H1 (cell line): ENCODE results near the gene SF3B3. TPM values are rescaled to one million over a fixed set of nuclear protein-coding genes. Genes with fewer than 3 reads are reported as not detected.

Source experiments
- CTCF ChIA-PET: fragments of 300-600 bp; sonication (Branson Sonifier 250); formaldehyde crosslinking; loops from one replicate; lab custom pipeline; 2021; ENCODE audit not compliant: partially characterized antibody; lab: Charles Lee
- POLR2A ChIA-PET: fragments of 300-600 bp; sonication (Branson Sonifier 250); formaldehyde crosslinking; loops from one replicate; lab custom pipeline; 2021; ENCODE audit warnings: inconsistent platforms; ENCODE audit not compliant: partially characterized antibody; lab: Charles Lee
- DNase-seq, 2 experiments: peaks; one replicate each; pipeline versions ENCODE4 v3.0.0 to v3.0.0-alpha.2; 2010 to 2022; ENCODE audit warnings: low spot score in 2 of 2, low read depth in 1 of 2, mixed read lengths in 1 of 2
- FAIRE-seq: peaks from 2 replicates; lab custom pipeline; 2011; peaks lifted over from hg19 to GRCh38; lab: Jason Lieb, UNC
- H2AFZ ChIP-seq: 2 replicates; pipeline ENCODE4 v1.8.1; 2012; ENCODE audit warnings: low read length, inconsistent platforms
- H2AK5ac ChIP-seq: 2 replicates; pipeline ENCODE4 v1.6.1; 2013; ENCODE audit warnings: low read depth, low read length
- H2BK120ac ChIP-seq: replicated peaks from 2 replicates; pipeline ENCODE3; 2013; ENCODE audit warnings: low read depth, low read length, inconsistent platforms
- H2BK12ac ChIP-seq: 2 replicates; pipeline ENCODE4 v1.6.1; 2013; ENCODE audit warnings: low read depth, low read length
- H2BK15ac ChIP-seq: 2 replicates; pipeline ENCODE4 v1.6.1; 2013; ENCODE audit warnings: low read length
- H2BK20ac ChIP-seq: 2 replicates; pipeline ENCODE4 v1.6.1; 2013; ENCODE audit warnings: low read length
- H2BK5ac ChIP-seq: 2 replicates; pipeline ENCODE4 v1.6.1; 2013; ENCODE audit warnings: low read depth, low read length
- H3K14ac ChIP-seq: 2 replicates; pipeline ENCODE4 v1.6.1; 2013; ENCODE audit warnings: inconsistent platforms; ENCODE audit not compliant: insufficient read length
- H3K18ac ChIP-seq: 2 replicates; pipeline ENCODE4 v1.6.1; 2013; ENCODE audit warnings: low read length; ENCODE audit errors: extremely low read depth
- H3K23ac ChIP-seq: 2 replicates; pipeline ENCODE4 v1.6.1; 2013; ENCODE audit warnings: inconsistent platforms; ENCODE audit not compliant: insufficient read length
- H3K23me2 ChIP-seq: 2 replicates; pipeline ENCODE4 v1.6.1; 2013; ENCODE audit warnings: low read depth, low read length
- H3K27ac ChIP-seq: 2 replicates; pipeline ENCODE4 v1.6.1; 2011; ENCODE audit warnings: low read depth, low read length, inconsistent platforms
- H3K27me3 ChIP-seq, 4 experiments: replicated peaks in 1 of 4; 1 replicate in 1 of 4; 2 replicates in 3 of 4; pipeline versions ENCODE4 v1.6.1 to v1.8.1; 2011 to 2013; ENCODE audit warnings: low read length in 3 of 4, mild to moderate bottlenecking in 3 of 4, inconsistent platforms in 2 of 4, mixed read lengths in 2 of 4, moderate library complexity in 1 of 4; ENCODE audit not compliant: control insufficient read depth in 3 of 4, insufficient read depth in 3 of 4; ENCODE audit errors: extremely low read depth in 1 of 4
- H3K36me3 ChIP-seq, 4 experiments: 2 replicates each; pipeline versions ENCODE4 v1.6.1 to v1.8.1; 2011 to 2013; ENCODE audit warnings: mild to moderate bottlenecking in 4 of 4, low read length in 3 of 4, moderate library complexity in 2 of 4, control low read depth in 1 of 4, inconsistent platforms in 1 of 4; ENCODE audit not compliant: insufficient read depth in 4 of 4, control insufficient read depth in 2 of 4
- H3K4ac ChIP-seq: replicated peaks from 2 replicates; pipeline ENCODE3; 2013; ENCODE audit warnings: low read length, low read depth, mixed read lengths, inconsistent platforms; ENCODE audit not compliant: insufficient read length
- H3K4me1 ChIP-seq, 4 experiments: replicated peaks in 1 of 4; 1 replicate in 1 of 4; 2 replicates in 3 of 4; pipeline versions ENCODE4 v1.6.1 to v1.8.1; 2011 to 2013; ENCODE audit warnings: low read length in 3 of 4, inconsistent platforms in 2 of 4, mixed read lengths in 1 of 4; ENCODE audit not compliant: insufficient read depth in 4 of 4, control insufficient read depth in 3 of 4
- H3K4me2 ChIP-seq, 2 experiments: 2 replicates each; pipeline versions ENCODE4 v1.6.1 to v1.8.1; 2011 to 2013; ENCODE audit warnings: low read depth in 2 of 2, low read length in 2 of 2, control low read depth in 1 of 2, inconsistent platforms in 1 of 2, mild to moderate bottlenecking in 1 of 2; ENCODE audit not compliant: insufficient read depth in 1 of 2
- H3K4me3 ChIP-seq, 4 experiments: fragments of 200-600, 300-600 bp in 1 of 4; sonication (generic), shearing (Covaris generic), sonication (Bioruptor Twin) in 1 of 4; 2 replicates each; pipeline versions ENCODE4 v1.5.1 to v1.8.1; 2011 to 2016; ENCODE audit warnings: low read length in 4 of 4, low read depth in 3 of 4, control low read depth in 2 of 4, inconsistent platforms in 2 of 4, mild to moderate bottlenecking in 2 of 4, mixed read lengths in 1 of 4, moderate library complexity in 1 of 4; ENCODE audit not compliant: insufficient read depth in 2 of 4; ENCODE audit errors: extremely low read depth in 1 of 4
- H3K56ac ChIP-seq: replicated peaks from 2 replicates; pipeline ENCODE3; 2013; ENCODE audit warnings: low read depth, mild to moderate bottlenecking, mixed read lengths, low read length, inconsistent platforms; ENCODE audit not compliant: insufficient read length
- H3K79me1 ChIP-seq: 2 replicates; pipeline ENCODE4 v1.6.1; 2013; ENCODE audit warnings: low read depth, low read length, control low read depth
- H3K79me2 ChIP-seq, 2 experiments: 2 replicates each; pipeline versions ENCODE4 v1.6.1 to v1.8.1; 2012 to 2013; ENCODE audit warnings: low read length in 2 of 2, mild to moderate bottlenecking in 2 of 2, inconsistent platforms in 1 of 2; ENCODE audit not compliant: insufficient read depth in 2 of 2, control insufficient read depth in 1 of 2
- H3K9ac ChIP-seq, 4 experiments: replicated peaks in 1 of 4; 1 replicate in 1 of 4; 2 replicates in 3 of 4; pipeline versions ENCODE4 v1.6.1 to v1.8.1; 2011 to 2013; ENCODE audit warnings: low read depth in 3 of 4, low read length in 3 of 4, control low read depth in 2 of 4, mild to moderate bottlenecking in 2 of 4, moderate library complexity in 2 of 4, inconsistent platforms in 1 of 4; ENCODE audit errors: extremely low read depth in 1 of 4
- H3K9me3 ChIP-seq, 2 experiments: 2 replicates each; pipeline versions ENCODE4 v1.6.1 to v1.8.1; 2012 to 2013; ENCODE audit warnings: mild to moderate bottlenecking in 2 of 2, moderate library complexity in 2 of 2, control low read depth in 1 of 2, inconsistent platforms in 1 of 2, low read depth in 1 of 2, low read length in 1 of 2, mixed read lengths in 1 of 2; ENCODE audit not compliant: insufficient read depth in 2 of 2
- H4K20me1 ChIP-seq, 2 experiments: replicated peaks in 1 of 2; 2 replicates each; pipeline versions ENCODE3 to v1.8.1; 2011 to 2013; ENCODE audit warnings: inconsistent platforms in 2 of 2, low read length in 2 of 2, mild to moderate bottlenecking in 1 of 2; ENCODE audit not compliant: insufficient read depth in 2 of 2, control insufficient read depth in 1 of 2
- H4K5ac ChIP-seq: 2 replicates; pipeline ENCODE4 v1.6.1; 2013; ENCODE audit warnings: low read length, low read depth, mixed read lengths, inconsistent platforms; ENCODE audit not compliant: insufficient read length
- H4K8ac ChIP-seq: 2 replicates; pipeline ENCODE4 v1.8.0; 2013; ENCODE audit warnings: mild to moderate bottlenecking, moderate library complexity, low read length, inconsistent platforms; ENCODE audit not compliant: insufficient read depth; ENCODE audit errors: extremely low read depth
- H4K91ac ChIP-seq: replicated peaks from 2 replicates; pipeline ENCODE3; 2013; ENCODE audit warnings: low read length, mixed read lengths, inconsistent platforms; ENCODE audit not compliant: insufficient read length
- E2F6 ChIP-seq: IDR thresholded peaks from 2 replicates; pipeline ENCODE4 v1.6.1; 2012; ENCODE audit warnings: inconsistent platforms
- POU5F1 ChIP-seq: IDR thresholded peaks from 2 replicates; pipeline ENCODE4 v1.6.1; 2011; ENCODE audit warnings: low read depth, mild to moderate bottlenecking, low read length, moderate library complexity
- RFX5 ChIP-seq: IDR thresholded peaks from 2 replicates; pipeline ENCODE4 v1.6.1; 2011; ENCODE audit warnings: low read depth, low read length, improper control_type of control experiment, borderline replicate concordance
- RXRA ChIP-seq: IDR thresholded peaks from 2 replicates; pipeline ENCODE4 v1.6.1; 2011; ENCODE audit warnings: low read depth, mild to moderate bottlenecking, low read length, moderate library complexity; ENCODE audit not compliant: insufficient read depth
- SAP30 ChIP-seq: fragments of 300-600 bp; sonication (generic); IDR thresholded peaks from 2 replicates; pipeline ENCODE4 v1.7.1; 2012; ENCODE audit warnings: low read length, moderate library complexity, mild to moderate bottlenecking, inconsistent platforms; ENCODE audit not compliant: insufficient read depth, insufficient replicate concordance
- SIRT6 ChIP-seq: IDR thresholded peaks from one replicate; pipeline ENCODE4 v1.7.1; 2012; ENCODE audit warnings: low read length, inconsistent platforms
- SIX5 ChIP-seq: IDR thresholded peaks from 2 replicates; pipeline ENCODE4 v1.6.1; 2011; ENCODE audit warnings: mild to moderate bottlenecking, low read depth, low read length
- WGBS, 2 experiments: shearing (Covaris generic) in 1 of 2; methylation state at CpG; one replicate each; pipeline versions ENCODE4 v1.1.6 to v1.1.7; 2013 to 2015; ENCODE audit warnings: low lambda C conversion rate in 2 of 2, mixed read lengths in 2 of 2, inconsistent platforms in 1 of 2, low coverage in 1 of 2, missing lambda C conversion rate in 1 of 2; ENCODE audit not compliant: insufficient replicate concordance in 2 of 2, insufficient coverage in 1 of 2, insufficient read length in 1 of 2; ENCODE audit errors: extremely low coverage in 1 of 2, missing lambda C conversion rate in 1 of 2; 5-methylcytosine and 5-hydroxymethylcytosine counted together
- polyA plus RNA-seq, 7 experiments: library from polyadenylated mRNA; depleted of rRNA in 3 of 7; stranded (reverse) in 5 of 7; unstranded in 2 of 7; fragments of >200 nt in 5 of 7; fragments of 200-250 nt in 2 of 7; gene quantifications; 1 replicate in 5 of 7; 2 replicates in 1 of 7; 4 replicates in 1 of 7; pipeline versions ENCODE4 v1.2.1 to v1.2.3, GENCODE V29; 2011 to 2013; ENCODE audit warnings: missing spikeins in 2 of 7, mixed read lengths in 2 of 7
- total RNA-seq: library from RNA; stranded (reverse); fragmentation: NEBNext Ultra II Directional; extraction: Animal tissue kit (Norgen Biotek cat#: 25700); gene quantifications from 2 replicates; pipeline ENCODE4 v1.2.1, GENCODE V29; 2021

Gene SF3B3
- total and polyA plus RNA-seq, 2 of the 8 experiments (the other 6 are each of a cell fraction or from before 2014, with no cell fraction given), result 241 to 521 TPM

DNA sequence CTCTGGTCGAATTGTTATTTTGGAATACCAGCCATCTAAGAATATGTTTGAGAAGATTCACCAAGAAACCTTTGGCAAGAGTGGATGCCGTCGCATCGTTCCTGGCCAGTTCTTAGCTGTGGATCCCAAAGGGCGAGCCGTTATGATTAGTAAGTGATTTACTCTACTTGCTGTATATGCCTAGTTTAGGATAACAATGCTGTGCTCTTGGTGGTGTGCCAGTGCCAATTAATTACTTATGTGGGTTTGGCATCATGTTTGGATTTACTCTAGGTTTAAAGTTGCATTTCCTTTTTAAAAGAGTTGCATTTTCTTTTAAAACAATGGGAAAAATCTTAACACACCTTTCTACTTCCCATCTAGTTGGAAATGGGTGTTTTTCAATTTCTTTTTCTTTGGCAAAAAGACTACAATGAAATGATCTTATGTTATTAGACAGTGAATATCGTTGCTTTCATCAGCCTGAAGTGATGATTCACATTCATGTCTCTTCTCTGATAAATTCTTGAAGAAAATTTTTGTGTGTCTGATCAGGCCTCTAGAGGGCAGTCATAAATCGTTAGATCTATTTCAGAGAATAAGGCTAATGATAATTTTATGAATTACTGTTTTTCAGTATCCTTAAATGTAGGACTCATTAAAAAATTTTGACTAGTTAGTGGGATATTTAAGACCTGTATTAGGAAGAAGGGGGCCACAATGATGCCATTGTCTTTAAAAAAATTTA is 5.6 kb downstream of the SF3B3 start:
- Histone ChIP-seq H2BK20ac (no peak overlapping the region), H2BK120ac (no peak overlapping the region), H2BK15ac (no peak overlapping the region), H4K91ac (no peak overlapping the region), H4K20me1 (peaks cover 17 to 21% of the 10 kb centered on the region in 2 experiments), H2AFZ (no peak overlapping the region), H3K9me3 (no peaks in the 10 kb centered on the region), H3K4me2 (no peak overlapping the region), H3K18ac (no peak overlapping the region), H3K9ac (no peak overlapping the region), H3K27ac (no peak overlapping the region), H3K79me1 (peaks cover 2% of the 10 kb centered on the region; the same call in 1 of the 2 replicates), H3K27me3 (no peaks in the 10 kb centered on the region), H2BK5ac (no peak overlapping the region), H3K4me3 (no peak overlapping the region), H3K14ac (no peak overlapping the region), H3K4me1 (peaks cover 0 to 4% (median 1%) of the 10 kb centered on the region in 4 experiments; a peak in 2 of 7 replicates), H3K4ac (no peak overlapping the region), H3K79me2 (peaks cover 38 to 88% of the 10 kb centered on the region in 2 experiments), H3K56ac (no peak overlapping the region), H4K5ac (no peak overlapping the region), H2AK5ac (no peak overlapping the region), H3K36me3 (peaks cover 47 to 87% (median 66%) of the 10 kb centered on the region in 4 experiments), H2BK12ac (no peak overlapping the region), H4K8ac (no peak overlapping the region), H3K23ac (no peak overlapping the region), H3K23me2 (peaks cover 6% of the 10 kb centered on the region; the same call in 1 of the 2 replicates)
- ChIA-PET CTCF (interaction anchor here (0.8 to 1.3 kb wide), 6 partner anchors 15 to 159 kb away, joined by 3 to 4 read pairs (median 3); no protein-coding TSS in a partner anchor), POLR2A (interaction anchor here (1.6 to 22.7 kb wide), 3 partner anchors 9 to 35 kb away, joined by 3 to 525 read pairs (median 7); no protein-coding TSS in a partner anchor)
- WGBS, 2 experiments, result 92% methylated on average over 8 of the region's 8 CpGs; no CpG with 5 or more reads in 1 of the 2 experiments
- no peak for TF ChIP-seq SAP30
- TF ChIP-seq RFX5, result no peak
- TF ChIP-seq RXRA, result no peak
- TF ChIP-seq SIX5, result no peak
- no peak for TF ChIP-seq SIRT6
- no peak for TF ChIP-seq E2F6
- no peak for TF ChIP-seq POU5F1
- DNase-seq (no peak), FAIRE-seq (no peak)
